Measurements from ENCODE around the gene SLC8A1.

DNA sequence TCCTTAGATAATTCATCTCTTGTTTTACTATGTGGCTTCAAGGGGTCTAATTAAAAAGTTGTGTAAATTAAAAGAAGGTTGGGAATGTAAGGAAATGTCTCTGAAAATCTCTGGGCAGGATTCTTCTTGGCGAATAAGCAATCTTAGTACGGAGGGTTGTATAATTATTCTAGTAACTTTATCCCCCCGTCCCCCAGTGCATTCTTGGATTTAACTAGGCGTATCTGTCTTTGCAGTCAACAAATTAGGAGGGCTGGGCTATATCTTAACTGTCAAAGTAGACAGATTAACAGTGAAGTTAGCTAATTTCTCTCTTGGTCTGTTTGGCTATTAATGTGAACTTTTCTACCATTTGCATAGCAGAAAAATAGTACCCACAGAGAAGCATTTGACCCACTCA, 343.0 kb downstream of the SLC8A1 start:
- TF ChIP-seq, protein P1, sequence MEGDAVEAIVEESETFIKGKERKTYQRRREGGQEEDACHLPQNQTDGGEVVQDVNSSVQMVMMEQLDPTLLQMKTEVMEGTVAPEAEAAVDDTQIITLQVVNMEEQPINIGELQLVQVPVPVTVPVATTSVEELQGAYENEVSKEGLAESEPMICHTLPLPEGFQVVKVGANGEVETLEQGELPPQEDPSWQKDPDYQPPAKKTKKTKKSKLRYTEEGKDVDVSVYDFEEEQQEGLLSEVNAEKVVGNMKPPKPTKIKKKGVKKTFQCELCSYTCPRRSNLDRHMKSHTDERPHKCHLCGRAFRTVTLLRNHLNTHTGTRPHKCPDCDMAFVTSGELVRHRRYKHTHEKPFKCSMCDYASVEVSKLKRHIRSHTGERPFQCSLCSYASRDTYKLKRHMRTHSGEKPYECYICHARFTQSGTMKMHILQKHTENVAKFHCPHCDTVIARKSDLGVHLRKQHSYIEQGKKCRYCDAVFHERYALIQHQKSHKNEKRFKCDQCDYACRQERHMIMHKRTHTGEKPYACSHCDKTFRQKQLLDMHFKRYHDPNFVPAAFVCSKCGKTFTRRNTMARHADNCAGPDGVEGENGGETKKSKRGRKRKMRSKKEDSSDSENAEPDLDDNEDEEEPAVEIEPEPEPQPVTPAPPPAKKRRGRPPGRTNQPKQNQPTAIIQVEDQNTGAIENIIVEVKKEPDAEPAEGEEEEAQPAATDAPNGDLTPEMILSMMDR (conservative IDR thresholded peaks at IDR 0.05; ENCODE audit: low read depth, low read length) = no peak
- no peak for TF ChIP-seq EZH2 (IDR thresholded peaks at IDR 0.05; ENCODE audit: borderline replicate concordance, low read depth, low read length, poor library complexity, severe bottlenecking)
